ENCODE results near the gene RBM24.

DNA sequence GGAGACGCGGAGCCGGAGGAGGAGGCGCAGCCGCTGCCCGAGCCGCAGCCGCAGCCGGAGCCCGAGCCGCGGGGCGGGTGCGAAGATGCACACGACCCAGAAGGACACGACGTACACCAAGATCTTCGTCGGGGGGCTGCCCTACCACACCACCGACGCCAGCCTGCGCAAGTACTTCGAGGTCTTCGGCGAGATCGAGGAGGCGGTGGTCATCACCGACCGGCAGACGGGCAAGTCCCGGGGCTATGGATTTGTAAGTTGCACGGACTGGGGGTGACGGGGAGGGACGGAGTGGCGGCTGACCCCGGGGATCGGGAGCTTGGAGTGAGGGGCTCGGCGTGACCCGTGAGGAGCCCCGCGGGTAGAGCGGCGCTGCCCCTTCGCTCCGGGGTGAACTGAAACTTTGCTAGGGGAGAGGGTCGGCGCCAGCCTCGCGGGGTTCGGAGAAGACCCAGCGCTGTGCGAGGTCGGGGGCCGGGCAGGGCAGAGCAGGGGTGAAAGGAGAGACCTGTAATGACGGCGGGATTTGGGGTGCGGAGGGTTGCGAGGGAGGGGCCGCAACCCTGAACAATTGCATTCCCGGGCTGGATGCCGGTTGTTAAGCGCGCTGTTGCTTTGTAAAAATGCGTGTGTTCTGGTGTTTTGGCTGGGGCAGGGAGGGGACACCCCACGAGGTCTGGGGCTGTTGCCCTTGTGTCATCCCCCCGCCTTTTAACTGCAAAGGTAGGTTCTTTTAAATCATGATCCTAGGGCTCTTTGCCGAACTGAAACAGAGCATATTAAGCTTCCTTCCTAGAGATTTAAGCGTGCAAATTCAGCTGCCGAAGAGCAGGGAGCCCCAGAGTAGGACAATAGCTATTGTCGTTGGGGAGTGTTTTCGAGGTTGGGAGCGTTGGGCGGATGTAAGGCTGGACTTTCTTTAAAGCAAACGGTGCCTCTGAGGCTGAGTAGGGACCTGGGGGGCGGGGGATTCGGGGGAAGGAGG, 628 bp downstream of the RBM24 start:
- TF ChIP-seq BHLHE40 (IDR thresholded peaks at IDR 0.05; ENCODE audit: borderline replicate concordance) (no peak), SUZ12 (IDR thresholded peaks at IDR 0.05) (no peak), TARDBP (IDR thresholded peaks at IDR 0.05) (no peak), SP1 (IDR thresholded peaks at IDR 0.05) (no peak), NFRKB (IDR thresholded peaks at IDR 0.05) (no peak), ELF4 (IDR thresholded peaks at IDR 0.05) (no peak), ZNF384 (IDR thresholded peaks at IDR 0.05) (no peak)

Measured in HEK293T (cell line).